SHP77 (cell line): ENCODE results near the gene AMBP.
A peak's percentile ranks its signal among the peaks of the same experiment; 100 is the strongest.

Experiments
- DNase-seq, 2 experiments: peaks; one replicate each; lab custom pipeline; 2025; lab: John Stamatoyannopoulos, UW

Gene AMBP

DNA sequence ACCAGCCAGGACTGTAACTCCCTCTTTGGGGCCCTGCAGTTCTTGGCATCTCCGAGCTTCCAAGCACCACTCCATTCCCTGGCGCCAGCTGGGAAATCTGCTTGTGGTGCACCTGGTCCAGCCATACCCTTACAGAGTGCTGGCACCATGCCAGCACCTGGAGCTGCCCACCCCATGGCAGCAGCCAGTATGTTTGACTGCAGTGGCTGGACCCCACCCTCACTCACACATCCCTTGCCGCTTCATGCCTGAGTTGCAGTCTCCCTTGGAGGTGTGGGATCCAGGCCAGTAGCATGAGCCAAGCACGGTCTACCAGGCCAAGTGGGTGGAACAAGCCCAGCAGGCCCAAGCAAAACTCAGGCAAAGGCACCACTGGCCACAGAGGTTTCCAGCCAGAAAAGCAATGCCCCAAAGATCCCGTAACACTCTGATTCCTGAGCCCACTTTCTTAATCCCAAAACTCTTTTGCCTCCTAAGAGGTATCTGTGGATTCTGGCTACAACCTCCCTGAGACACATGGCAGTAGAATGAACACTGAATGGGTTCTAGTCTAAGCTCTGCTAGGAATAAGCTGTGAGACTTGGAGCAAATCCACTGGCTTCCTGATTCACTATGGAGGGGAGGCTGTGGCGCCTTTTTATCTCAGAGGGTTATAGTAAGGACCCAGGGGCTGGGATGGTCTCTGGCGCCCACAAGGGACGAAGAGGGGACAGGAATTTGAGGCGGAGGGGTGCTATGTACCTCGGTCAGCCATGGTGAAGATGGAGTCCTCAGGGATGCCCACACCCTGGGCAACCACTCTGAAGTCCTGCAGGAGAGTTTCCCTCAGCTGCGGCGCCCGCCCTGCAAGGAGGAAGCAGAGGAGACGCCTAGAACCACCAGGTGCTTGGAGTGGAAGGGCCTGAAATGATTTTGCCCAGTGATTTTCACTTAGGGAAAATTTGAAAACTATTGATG lies 5.6 kb downstream of the AMBP start:
- DNase-seq, result peak; percentile 29 to 40

DNA sequence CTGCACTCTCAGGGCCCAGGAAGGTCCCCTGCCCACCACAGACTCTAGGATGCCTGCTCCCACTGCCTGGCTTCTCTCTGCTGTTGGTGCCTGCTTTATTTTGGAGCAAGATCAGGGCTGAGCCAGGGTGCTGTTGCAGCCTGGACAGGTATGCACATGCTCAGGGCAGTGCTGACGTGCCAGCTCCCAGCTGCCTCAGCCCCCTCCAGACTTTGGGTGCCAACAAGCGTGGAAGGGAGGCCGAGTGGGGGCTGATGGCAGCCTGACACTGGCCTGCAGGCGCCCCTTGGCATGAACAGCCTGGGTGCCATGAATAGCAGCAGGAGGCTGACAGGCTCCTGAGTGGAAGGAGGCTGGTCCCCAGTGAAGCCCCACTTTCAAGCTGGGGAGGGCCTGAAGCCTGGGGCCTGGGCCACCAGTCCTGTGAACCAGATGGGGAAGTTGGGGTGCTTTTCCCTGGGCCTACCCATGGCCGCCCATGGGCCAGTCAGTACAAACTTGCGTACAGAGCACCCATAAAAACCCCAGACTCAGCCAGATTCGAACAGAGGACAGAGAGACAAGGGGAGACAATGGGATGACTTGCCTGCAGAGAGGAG lies 6.8 kb downstream of the AMBP start:
- DNase-seq, result no peak

DNA sequence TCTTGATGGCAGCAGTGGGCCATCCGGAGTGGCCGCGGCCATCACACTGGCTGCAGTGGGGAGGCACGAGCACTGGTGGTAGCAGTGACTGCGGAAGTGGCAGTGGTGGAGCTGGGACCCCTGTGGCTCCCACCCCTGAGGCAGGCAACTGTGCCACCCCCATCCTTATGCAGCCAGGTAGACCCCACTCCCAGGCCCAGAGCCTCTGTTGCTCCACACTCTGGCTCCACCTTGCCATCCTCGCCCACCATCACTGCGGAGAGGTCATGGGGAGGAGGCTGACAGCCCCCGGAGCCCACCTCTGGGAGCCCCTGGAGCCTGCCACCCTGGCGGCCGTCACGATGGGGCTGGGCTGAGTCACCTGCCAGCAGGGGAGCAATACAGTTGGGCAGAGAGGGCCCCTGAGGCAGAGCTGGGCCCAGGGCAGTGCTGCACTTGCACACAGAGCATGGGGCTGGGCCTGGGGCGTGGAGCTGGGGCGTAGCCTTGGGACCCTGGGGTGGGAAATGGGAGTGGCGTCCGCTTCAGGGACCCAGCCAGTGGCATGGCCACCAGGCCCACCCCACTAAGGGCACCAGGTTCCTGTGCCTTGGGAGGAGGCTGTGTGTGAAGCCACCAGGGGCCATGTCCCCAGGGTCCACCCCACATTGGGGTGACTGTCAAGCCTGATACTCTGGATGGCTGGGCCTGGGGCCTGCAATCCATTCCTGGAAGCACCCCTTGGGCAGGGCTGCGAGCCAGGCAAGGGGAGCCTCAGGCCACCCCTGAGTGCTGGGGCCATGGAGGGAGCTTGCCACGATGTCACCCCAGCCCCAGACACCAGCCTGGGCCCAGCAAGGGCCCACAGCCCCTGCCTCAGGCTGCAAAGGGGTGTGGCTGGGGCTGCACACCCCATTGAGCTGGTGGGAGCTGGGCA lies 7.7 kb downstream of the AMBP start:
- no peak for DNase-seq

DNA sequence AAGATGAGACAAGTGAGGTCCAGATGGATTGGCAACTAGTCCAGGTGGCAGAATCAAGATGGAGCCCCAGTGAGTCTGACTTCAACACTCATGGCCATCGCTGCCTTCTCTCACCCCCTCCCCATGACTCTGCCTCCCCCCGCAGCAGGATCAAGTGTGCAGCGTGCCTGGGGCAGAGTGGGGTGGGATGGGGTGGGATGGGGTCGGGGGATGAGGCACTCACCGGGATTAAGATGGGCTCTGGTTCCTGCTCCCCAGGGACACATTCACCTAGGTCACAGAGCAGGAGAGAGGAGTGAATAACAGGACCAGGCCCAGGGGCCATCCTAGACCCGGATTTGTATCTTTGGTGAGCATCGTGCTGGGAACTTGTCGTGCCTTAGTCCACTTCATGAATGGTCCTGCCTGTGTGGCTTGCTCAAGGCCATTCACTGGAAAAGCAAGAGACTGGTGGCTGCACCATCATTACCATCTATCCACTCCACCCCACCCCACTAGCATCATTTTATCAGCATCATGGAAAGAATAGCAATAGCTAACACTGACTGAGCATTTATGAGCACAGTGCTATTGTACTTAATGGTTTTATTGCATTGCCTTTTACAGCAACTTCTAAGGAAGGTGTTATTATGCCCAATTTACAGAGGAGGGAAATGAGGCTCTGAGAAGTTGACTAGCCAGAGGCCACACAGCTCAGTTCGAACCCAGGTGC lies 8.5 kb downstream of the AMBP start:
- DNase-seq, result no peak

DNA sequence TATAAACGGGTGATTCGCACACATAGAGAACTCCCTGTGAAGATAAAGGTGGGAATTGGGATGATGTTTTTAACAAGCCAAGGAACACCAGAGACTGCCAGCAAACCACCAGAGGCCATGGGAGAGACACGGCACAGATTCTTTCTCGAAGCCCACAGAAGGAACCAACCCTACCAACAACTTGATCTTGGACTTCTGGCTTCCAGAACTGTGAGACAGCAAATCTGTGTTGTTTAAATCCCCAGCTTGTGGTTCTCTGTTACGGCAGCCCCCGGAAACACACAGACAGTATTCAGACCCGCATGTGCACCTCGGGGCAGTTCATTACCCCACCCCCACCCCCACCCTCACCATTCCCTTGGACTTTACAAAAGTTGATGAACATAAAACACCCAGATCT lies 12.8 kb downstream of the AMBP start:
- DNase-seq, result no peak

DNA sequence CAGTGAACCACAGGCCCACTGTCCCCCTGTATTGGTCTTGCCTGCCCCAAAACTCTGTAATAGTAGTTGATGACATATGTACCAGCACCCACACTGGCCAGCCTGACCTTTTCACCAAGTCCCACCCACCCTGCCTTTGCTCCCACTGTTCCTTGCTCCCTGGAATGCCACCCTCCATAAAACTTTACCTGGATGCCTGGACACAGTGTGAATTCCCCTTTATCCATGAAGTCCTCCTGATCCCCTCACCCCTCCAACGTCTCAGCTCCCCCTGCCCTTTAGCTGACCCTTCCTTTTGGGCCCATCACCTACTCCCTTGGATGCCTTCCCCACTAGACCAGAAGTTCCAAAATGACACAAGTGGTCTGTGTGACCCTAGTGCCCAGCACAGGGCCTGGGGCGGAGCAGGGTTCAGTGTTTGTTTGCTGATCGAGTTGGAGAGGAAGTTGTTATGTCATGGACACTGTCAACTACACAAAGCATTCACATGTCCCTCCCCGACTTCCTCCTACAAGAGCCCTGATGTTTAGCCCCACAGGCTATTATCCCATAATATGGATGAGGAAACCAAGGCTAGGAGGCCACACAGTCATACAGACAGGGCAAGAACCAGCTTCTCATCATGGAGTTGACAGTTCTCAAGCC lies 16.1 kb downstream of the AMBP start:
- no peak for DNase-seq

DNA sequence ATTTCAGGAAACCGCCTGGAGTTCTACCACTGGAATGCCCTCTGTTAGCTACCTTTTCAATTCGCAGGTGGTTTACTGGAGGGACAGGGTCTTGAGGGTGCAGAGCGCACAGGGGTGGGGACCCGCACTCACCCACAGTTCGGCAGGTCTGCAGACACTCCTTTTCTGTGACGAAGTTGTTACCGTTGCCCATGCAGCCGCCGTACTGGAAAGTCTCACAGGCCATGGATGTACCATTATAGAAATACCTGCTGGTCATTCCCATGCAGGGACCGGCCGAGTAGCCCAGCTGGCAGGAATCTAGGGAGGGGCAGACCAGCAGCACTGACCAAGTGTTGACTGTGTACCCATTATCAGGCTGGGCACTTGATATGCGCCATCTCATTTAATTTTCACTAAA lies 16.8 kb downstream of the AMBP start:
- no peak for DNase-seq

- no peak for DNase-seq
These were observed 17.4 kb downstream of the AMBP start for GRCh38 chr9:114060711-114061110.

DNA sequence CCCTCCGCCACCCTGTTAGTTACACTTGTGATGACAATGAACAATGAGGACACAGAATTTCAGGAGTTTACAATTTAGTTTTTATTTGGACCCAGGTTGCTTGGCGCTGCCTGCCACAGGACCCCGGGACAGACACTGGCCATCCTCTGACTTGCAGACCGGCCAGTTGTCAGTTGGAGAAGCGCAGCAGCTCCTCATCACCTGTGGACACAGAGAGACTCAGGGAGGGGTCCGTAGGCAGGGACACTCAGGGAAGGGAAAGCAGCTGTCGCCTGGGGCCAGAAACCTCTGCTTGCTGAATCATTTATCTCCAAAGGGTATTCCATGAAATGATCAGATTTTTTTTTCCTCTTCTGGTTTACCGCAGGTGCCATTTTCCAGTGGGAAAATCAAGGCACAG lies 18.0 kb downstream of the AMBP start:
- DNase-seq, result no peak

DNA sequence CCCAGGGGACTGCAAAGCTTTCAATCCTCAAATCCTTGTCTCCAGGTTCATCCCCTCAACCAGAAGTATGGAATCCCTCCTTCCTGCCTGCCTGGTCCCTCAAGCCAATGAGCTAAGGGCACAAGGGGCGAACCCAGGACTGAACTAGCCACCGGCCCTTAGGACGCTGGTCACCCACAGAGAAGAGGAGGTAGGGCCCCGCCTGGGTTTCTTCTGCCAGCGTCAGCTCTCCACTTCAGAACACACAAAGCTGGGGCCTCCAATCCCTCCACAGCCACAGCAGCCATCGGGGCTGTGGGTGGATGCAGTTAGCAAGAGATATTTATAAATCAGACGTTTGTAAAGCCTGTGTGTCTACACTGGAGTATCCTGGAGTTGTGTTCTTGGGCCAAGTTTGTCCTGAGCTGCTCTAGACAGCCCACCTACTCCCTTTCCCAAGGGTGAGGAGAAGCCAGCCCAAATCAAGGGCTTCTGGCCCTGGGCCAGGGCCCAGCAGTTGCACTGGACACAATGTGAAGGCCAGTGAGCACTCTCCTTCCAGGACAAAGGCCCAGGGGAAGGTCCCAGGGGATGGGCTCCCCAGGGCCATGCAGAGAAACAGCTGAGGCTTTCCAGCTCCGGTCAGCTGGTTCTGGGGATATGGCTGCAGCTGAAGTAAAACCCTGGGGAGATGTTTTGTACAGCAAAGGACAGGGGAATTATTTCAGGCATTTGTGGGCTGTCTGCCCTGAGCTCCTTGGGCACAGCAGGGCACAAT lies 18.9 kb downstream of the AMBP start:
- no peak for DNase-seq

- no peak for DNase-seq
These were observed 19.4 kb downstream of the AMBP start for GRCh38 chr9:114058688-114059046.

DNA sequence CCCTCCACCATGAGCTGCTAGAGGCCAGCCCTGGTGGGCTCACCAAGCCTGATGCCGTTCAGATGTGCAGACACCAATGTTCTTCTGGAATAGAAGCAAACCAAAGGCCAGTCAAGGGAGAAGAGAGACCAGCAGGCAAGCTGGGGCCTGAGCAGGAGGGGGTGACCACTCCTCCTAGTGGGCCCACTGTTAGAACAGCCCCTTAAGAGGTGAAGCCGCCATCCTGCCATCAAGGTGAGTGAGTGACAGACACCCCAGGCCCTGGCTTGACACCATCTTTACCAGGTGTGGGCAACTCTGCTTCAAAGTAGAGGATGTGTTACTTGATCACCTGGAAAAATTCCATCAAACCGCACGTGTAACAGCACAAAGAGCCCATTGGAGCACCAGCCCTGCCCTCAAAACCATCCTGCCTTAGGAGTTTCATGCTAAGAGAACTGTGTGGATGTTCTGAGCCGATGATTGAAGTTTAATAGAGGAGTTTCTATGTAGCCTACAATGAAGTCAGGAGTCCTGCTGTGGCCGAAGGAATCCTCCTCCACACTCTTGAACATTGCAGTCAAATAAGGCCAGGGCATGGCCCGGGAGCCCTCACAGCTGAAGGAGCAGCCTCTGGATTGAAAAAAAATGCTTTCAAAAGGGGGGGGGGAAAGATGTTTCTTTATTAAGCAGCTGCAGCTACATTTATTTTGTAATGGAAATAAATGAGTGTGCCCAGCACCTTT lies 20.8 kb downstream of the AMBP start:
- no peak for DNase-seq

- no peak for DNase-seq
These were observed 21.6 kb downstream of the AMBP start for GRCh38 chr9:114056527-114056926.

DNA sequence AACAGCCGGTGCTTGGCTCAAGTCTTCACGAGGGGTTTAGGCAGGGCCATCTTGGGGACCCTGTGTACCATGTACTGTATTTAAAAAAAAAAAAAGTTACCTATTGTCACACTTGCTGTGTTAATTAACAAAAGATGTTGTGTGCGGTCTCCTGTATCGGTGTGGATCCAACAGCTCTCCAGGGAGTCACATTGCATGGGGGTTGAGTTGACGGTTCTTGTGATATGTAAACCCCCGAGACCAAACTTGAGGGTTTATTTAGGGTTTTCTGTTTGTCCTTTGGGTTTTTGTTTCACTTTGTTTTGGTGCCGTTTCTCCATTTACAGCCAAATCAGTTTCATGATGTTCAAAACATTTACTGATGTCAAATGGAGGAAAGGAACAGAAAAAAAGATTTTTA lies 22.2 kb downstream of the AMBP start:
- DNase-seq, result no peak

DNA sequence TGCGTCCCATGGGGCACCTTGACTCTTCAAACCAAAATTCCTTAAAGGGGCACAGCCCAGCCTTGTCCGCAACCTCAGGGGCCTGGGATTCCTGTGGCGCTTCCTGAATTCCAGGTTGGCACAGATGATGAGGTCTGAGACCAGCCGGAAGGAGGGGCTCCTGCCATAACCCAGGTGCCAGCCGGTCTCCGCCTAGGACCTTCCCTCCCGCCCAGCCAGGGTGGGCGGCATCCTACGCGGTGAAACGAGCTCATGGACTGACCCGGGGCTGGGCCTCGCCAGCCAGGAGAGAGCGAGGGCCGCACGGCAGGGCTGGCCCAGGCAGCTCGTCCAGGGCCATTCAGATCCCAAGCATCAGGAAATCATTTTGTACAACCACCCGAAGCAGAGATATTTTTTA lies 23.0 kb downstream of the AMBP start:
- no peak for DNase-seq

DNA sequence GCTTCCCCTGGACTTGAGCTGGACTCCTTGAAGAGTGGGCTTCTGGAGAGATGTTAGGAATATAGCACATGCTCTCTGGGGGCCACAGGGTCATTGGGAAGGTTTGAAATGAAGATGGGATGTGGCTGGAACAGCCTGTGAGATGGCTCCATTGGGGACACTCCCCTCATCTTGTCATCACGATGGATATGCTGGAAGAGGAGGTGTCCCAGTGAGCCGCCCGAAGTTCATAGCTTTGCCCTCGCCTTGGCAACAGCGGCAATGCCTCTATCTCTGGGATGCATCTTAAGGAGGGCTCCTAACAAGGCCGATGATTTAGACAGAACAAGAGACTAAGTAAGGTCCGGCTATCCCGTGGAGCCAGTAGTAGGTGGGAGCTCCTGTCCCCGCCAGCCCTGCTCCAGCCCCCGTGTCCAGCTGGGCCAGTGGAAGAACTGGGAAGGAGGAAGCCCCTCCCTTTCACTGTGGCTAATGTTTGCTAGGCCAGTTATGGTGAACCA lies 23.9 kb downstream of the AMBP start:
- no peak for DNase-seq

DNA sequence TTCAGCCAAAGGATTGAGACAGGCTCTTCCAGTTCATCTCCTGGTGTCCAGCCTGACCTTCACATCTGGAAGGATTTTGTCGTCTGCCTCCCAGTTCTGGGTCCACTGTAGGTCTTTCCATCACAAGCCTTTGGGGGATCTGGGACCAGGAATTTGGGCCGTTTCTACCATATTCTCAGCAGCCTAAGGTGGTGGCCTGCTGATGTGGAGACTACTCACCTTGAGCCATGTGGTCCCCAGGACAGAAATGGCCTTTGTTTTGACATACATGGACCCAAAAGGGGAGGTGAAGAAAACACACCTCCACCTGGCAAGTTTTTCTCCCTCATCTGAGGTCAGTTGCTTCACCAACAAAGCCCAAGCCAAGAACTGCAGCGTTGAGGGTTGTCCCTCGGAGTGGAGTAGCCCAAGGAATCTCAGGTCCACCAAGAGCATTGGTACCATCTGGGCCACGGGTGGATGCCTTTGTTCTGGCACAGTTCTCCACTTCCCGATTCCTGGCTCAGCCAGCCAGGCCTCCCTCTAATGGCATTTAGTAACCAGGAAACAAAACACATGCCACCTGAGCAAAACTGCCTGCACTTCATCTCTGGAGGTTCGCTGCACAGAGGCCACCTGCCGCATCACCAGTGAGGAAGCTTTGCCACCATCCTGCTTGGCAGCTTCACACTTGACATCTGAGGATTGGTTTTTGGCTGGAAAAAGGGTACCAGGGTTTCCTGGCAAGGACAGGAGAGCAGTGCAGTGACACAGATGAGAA lies 24.7 kb downstream of the AMBP start:
- no peak for DNase-seq

GRCh38 chr9:114051706-114052105 lies 26.4 kb downstream of the AMBP start:
- no peak for DNase-seq

DNA sequence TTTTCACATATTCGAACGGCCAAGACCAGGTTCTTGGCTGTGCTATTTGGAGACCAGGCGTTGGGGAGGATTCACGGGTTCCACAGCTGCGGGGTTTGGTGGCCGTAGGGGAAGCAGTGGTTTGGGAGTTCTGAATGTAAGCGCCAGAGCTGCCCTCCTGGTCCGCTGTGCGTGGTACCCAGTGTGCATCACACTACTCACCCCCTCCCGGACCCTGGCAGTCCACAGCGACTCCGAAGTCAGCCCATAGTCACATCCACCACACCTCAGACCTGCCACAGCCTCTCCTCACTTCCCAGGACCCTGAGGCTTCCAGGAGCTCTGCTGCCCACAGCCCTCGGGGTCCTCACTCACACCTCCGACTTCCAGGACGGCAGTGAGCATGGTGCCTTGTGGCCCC lies 26.8 kb downstream of the AMBP start:
- DNase-seq, result no peak
